MCF 10A (cell line): ENCODE measurements around the gene UCN2. TPM values are rescaled to one million over a fixed set of nuclear protein-coding genes. Genes with fewer than 3 reads are reported as not detected.

Source experiments
- BruUV-seq: library from RNA; stranded (reverse); fragments of 400-500 nt; replicated peaks from 2 replicates; lab custom pipeline; 2021; lab: Mats Ljungman, UMichigan
- CTCF ChIA-PET: fragments of 300-600 bp; sonication (Branson Sonifier 250); formaldehyde crosslinking; extraction: SDS; loops from one replicate; lab custom pipeline; 2021; ENCODE audit warnings: antibody characterized with exemption, inconsistent platforms; lab: Yijun Ruan, JAX
- POLR2A ChIA-PET: fragments of 300-600, 350-650 bp; sonication (Branson Sonifier 250); formaldehyde crosslinking; extraction: SDS; loops from one replicate; lab custom pipeline; 2020; ENCODE audit warnings: antibody characterized with exemption, inconsistent platforms; lab: Yijun Ruan, JAX
- DNase-seq: peaks from one replicate; pipeline ENCODE4 v3.0.0-alpha.2; 2018; ENCODE audit not compliant: unreplicated experiment
- H3K27ac Mint-ChIP-seq: one replicate; pipeline ENCODE4 v1.8.0; 2022; ENCODE audit warnings: mild to moderate bottlenecking, low read depth, mixed read lengths; ENCODE audit not compliant: unreplicated experiment
- H3K27me3 Mint-ChIP-seq: one replicate; pipeline ENCODE4 v1.8.0; 2022; ENCODE audit warnings: mixed read lengths; ENCODE audit not compliant: insufficient read depth, unreplicated experiment
- H3K36me3 Mint-ChIP-seq: one replicate; pipeline ENCODE4 v1.8.0; 2022; ENCODE audit warnings: mild to moderate bottlenecking, moderate library complexity, mixed read lengths; ENCODE audit not compliant: insufficient read depth, unreplicated experiment
- H3K4me1 Mint-ChIP-seq: one replicate; pipeline ENCODE4 v1.8.0; 2022; ENCODE audit warnings: mixed read lengths; ENCODE audit not compliant: insufficient read depth, unreplicated experiment
- H3K4me3 Mint-ChIP-seq: one replicate; pipeline ENCODE4 v1.8.0; 2022; ENCODE audit warnings: mild to moderate bottlenecking, moderate library complexity, mixed read lengths; ENCODE audit not compliant: unreplicated experiment
- H3K9me3 Mint-ChIP-seq: one replicate; pipeline ENCODE4 v1.8.0; 2022; ENCODE audit warnings: mixed read lengths; ENCODE audit not compliant: unreplicated experiment
- CTCF ChIP-seq: fragments of 200-600 bp; IDR thresholded peaks from one replicate; pipeline ENCODE4 v1.8.0; 2022; ENCODE audit warnings: antibody characterized with exemption, mild to moderate bottlenecking; ENCODE audit not compliant: unreplicated experiment
- intact Hi-C: fragments of 100-400 bp; cut with micrococcal nuclease; formaldehyde crosslinking; loops from 2 replicates; pipeline ENCODE4 v1.14.1; 2022
- total RNA-seq: library from RNA; stranded (reverse); gene quantifications from 2 replicates; pipeline ENCODE4 v1.2.3, GENCODE V29; 2022

Gene UCN2
- total RNA-seq, 1 experiment from 2014 or later = 3.8 TPM

GRCh38 chr3:48560648-48561018 is 2.9 kb downstream of the UCN2 start:
- no peak for TF ChIP-seq CTCF
- Mint-ChIP-seq H3K36me3 (peaks cover 6% of the 10 kb centered on the region), H3K27ac (no peak overlapping the region), H3K9me3 (no peaks in the 10 kb centered on the region), H3K4me1 (peaks cover 32% of the 10 kb centered on the region), H3K27me3 (no peaks in the 10 kb centered on the region), H3K4me3 (no peak overlapping the region)
- intact Hi-C loops = no loop called here
- no peak for DNase-seq
- ChIA-PET CTCF (interaction anchor here (0.5 to 1.1 kb wide), 5 partner anchors 15 to 746 kb away, joined by 3 read pairs; no protein-coding TSS in a partner anchor), POLR2A (interaction anchor here (0.9 to 7.2 kb wide), 4 partner anchors 39 to 102 kb away, joined by 3 to 64 read pairs (median 4); partner anchors contain the start of genes CELSR3 and SLC26A6)
- no TSS peak for BruUV-seq

GRCh38 chr3:48558493-48559134 is 5.0 kb downstream of the UCN2 start:
- no TSS peak for BruUV-seq
- Mint-ChIP-seq H3K4me3 (peak overlapping the region; percentile 41), H3K27ac (peak overlapping the region; percentile 41), H3K4me1 (peaks cover 20% of the 10 kb centered on the region), H3K9me3 (no peaks in the 10 kb centered on the region), H3K36me3 (peaks cover 1% of the 10 kb centered on the region), H3K27me3 (no peaks in the 10 kb centered on the region)
- ChIA-PET CTCF (interaction anchor here (0.5 to 2.6 kb wide), 33 partner anchors 9 to 640 kb away, joined by 3 to 12 read pairs (median 3); partner anchors contain the start of genes CCDC51, SLC26A6, TMA7 and TMEM89), POLR2A (interaction anchor here (0.6 to 7.2 kb wide), 14 partner anchors 37 to 368 kb away, joined by 3 to 64 read pairs (median 4); partner anchors contain the start of genes ATRIP, CCDC51, CELSR3 and PLXNB1)
- TF ChIP-seq CTCF = no peak
- intact Hi-C loops = loop anchor here (1.0 to 10.0 kb wide), 3 partner anchors 51 to 126 kb away; partner anchors contain the start of genes NCKIPSD, SLC26A6 and UQCRC1
- no peak for DNase-seq

GRCh38 chr3:48556796-48557626 is 6.6 kb downstream of the UCN2 start, which contains the start of gene PFKFB4:
TSS of gene PFKFB4 (minus strand) at chr3:48556803. CDS start at chr3:48556777, 26 bp downstream.
- H3K4me3 Mint-ChIP-seq = peak within 1 kb of the TSS; percentile 74
- H3K36me3 Mint-ChIP-seq = no peaks in the 10 kb centered on the region
- no peak for TF ChIP-seq CTCF
- POLR2A ChIA-PET = interaction anchor here (0.6 to 7.2 kb wide), 24 partner anchors 14 to 406 kb away, joined by 3 to 64 read pairs (median 4); partner anchors contain the start of genes ATRIP, CCDC51, CELSR3 and NCKIPSD
- DNase-seq = peak; percentile 99
- no peaks in the 10 kb centered on the region for H3K27me3 Mint-ChIP-seq
- CTCF ChIA-PET = interaction anchor here (0.5 to 1.8 kb wide), 16 partner anchors 8 to 334 kb away, joined by 3 to 6 read pairs (median 4); partner anchors contain the start of genes CAMP, CCDC51 and NCKIPSD
- H3K9me3 Mint-ChIP-seq = no peaks in the 10 kb centered on the region
- peaks cover 11% of the 10 kb centered on the region for H3K4me1 Mint-ChIP-seq
- peak within 1 kb of the TSS; percentile 47 for H3K27ac Mint-ChIP-seq
- no TSS peak for BruUV-seq
- intact Hi-C loops = loop anchor here (2.0 to 10.0 kb wide), 2 partner anchors 42 to 128 kb away; partner anchors contain the start of gene NCKIPSD
